HEK293 (cell line): ENCODE data around the gene MITF.

Experiments
- CTCF ChIP-seq: fragments of 450-650 bp; formaldehyde crosslinking; IDR thresholded peaks from 2 replicates; pipeline ENCODE4 v1.5.1; 2016; ENCODE audit warnings: missing biosample characterization, missing genetic modification characterization
- GLI4 ChIP-seq: fragments of 450-650 bp; formaldehyde crosslinking; IDR thresholded peaks from 2 replicates; pipeline ENCODE4 v1.5.1; 2016; ENCODE audit warnings: missing biosample characterization, missing genetic modification characterization
- TCF7L2 ChIP-seq: IDR thresholded peaks from 2 replicates; pipeline ENCODE4 v1.6.1; 2011; ENCODE audit warnings: low read depth, mild to moderate bottlenecking, inconsistent platforms, low read length, moderate library complexity, borderline replicate concordance
- ZBTB1 ChIP-seq: fragments of 450-650 bp; formaldehyde crosslinking; IDR thresholded peaks from 2 replicates; pipeline ENCODE4 v1.5.1; 2016; ENCODE audit warnings: missing biosample characterization, missing genetic modification characterization
- ZBTB8A ChIP-seq: fragments of 450-650 bp; formaldehyde crosslinking; IDR thresholded peaks from 2 replicates; pipeline ENCODE4 v1.5.1; 2016; ENCODE audit warnings: missing biosample characterization, missing genetic modification characterization
- ZEB2 ChIP-seq: fragments of 450-650 bp; formaldehyde crosslinking; IDR thresholded peaks from 2 replicates; pipeline ENCODE4 v1.5.1; 2016; ENCODE audit warnings: missing biosample characterization, missing genetic modification characterization
- ZNF175 ChIP-seq: fragments of 450-650 bp; formaldehyde crosslinking; IDR thresholded peaks from 2 replicates; pipeline ENCODE4 v1.5.1; 2016; ENCODE audit warnings: missing biosample characterization, missing genetic modification characterization
- ZNF223 ChIP-seq: fragments of 450-650 bp; formaldehyde crosslinking; IDR thresholded peaks from 2 replicates; pipeline ENCODE4 v1.5.1; 2016; ENCODE audit warnings: missing biosample characterization, missing genetic modification characterization
- ZNF280D ChIP-seq: fragments of 450-650 bp; formaldehyde crosslinking; IDR thresholded peaks from 2 replicates; pipeline ENCODE4 v1.5.1; 2016; ENCODE audit warnings: missing biosample characterization, missing genetic modification characterization
- ZNF404 ChIP-seq: fragments of 450-650 bp; formaldehyde crosslinking; IDR thresholded peaks from 2 replicates; pipeline ENCODE4 v1.5.1; 2017; ENCODE audit warnings: missing biosample characterization, missing genetic modification characterization

GRCh38 chr3:69986419-69986818 is 247.2 kb downstream of the MITF start:
- TF ChIP-seq CTCF: no peak
- TF ChIP-seq ZNF223 (tag by site-specific recombination): no peak
- no peak for TF ChIP-seq GLI4 (tag by site-specific recombination)
- TF ChIP-seq ZNF404 (tag by site-specific recombination): no peak
- no peak for TF ChIP-seq ZBTB1 (tag by site-specific recombination)
- TF ChIP-seq ZNF175 (tag by site-specific recombination): no peak
- no peak for TF ChIP-seq TCF7L2
- TF ChIP-seq ZEB2 (tag by site-specific recombination): no peak
- no peak for TF ChIP-seq ZNF280D
- no peak for TF ChIP-seq ZBTB8A
